A673 (cell line): ENCODE results near the gene CEP95. TPM values are rescaled to one million over a fixed set of nuclear protein-coding genes. Genes with fewer than 3 reads are reported as not detected.

Source experiments
- BruUV-seq: library from RNA; stranded (reverse); fragments of 400-500 nt; replicated peaks from 2 replicates; lab custom pipeline; 2021; lab: Mats Ljungman, UMichigan
- CTCF ChIA-PET: fragments of 300-600 bp; sonication (Branson Sonifier 250); formaldehyde crosslinking; loops from one replicate; lab custom pipeline; 2022; ENCODE audit warnings: antibody characterized with exemption; lab: Charles Lee
- POLR2A ChIA-PET: fragments of 300-600 bp; sonication (Branson Sonifier 250); formaldehyde crosslinking; loops from one replicate; lab custom pipeline; 2022; ENCODE audit warnings: antibody characterized with exemption; ENCODE audit not compliant: low non-redundant PET; lab: Charles Lee
- DNase-seq: peaks from one replicate; pipeline ENCODE4 v3.0.0-alpha.2; 2015; ENCODE audit warnings: low spot score
- H3K27ac ChIP-seq: fragments of 200-600 bp; sonication (generic); 2 replicates; pipeline ENCODE4 v1.5.1; 2016; ENCODE audit warnings: mixed run types, low read depth, mild to moderate bottlenecking, mixed read lengths, antibody characterized with exemption, low read length; ENCODE audit not compliant: poor library complexity, severe bottlenecking
- H3K27me3 ChIP-seq: fragments of 200-600 bp; sonication (generic); replicated peaks from 2 replicates; pipeline ENCODE4 v1.6.1; 2017; ENCODE audit warnings: mixed run types, low read depth, mild to moderate bottlenecking, mixed read lengths, antibody characterized with exemption, low read length; ENCODE audit not compliant: insufficient read depth, poor library complexity
- H3K36me3 ChIP-seq: fragments of 200-600 bp; sonication (generic); 2 replicates; pipeline ENCODE4 v1.6.1; 2016; ENCODE audit warnings: mixed run types, mild to moderate bottlenecking, mixed read lengths, antibody characterized with exemption, low read length; ENCODE audit not compliant: insufficient read depth, poor library complexity, severe bottlenecking
- H3K4me1 ChIP-seq: fragments of 200-600 bp; sonication (generic); 2 replicates; pipeline ENCODE4 v1.6.1; 2017; ENCODE audit warnings: mixed run types, mild to moderate bottlenecking, mixed read lengths, antibody characterized with exemption, low read length; ENCODE audit not compliant: insufficient read depth, poor library complexity, severe bottlenecking
- H3K4me3 ChIP-seq: fragments of 200-600 bp; sonication (generic); 2 replicates; pipeline ENCODE4 v1.5.1; 2016; ENCODE audit warnings: low read depth, mixed run types, mild to moderate bottlenecking, mixed read lengths, low read length; ENCODE audit not compliant: poor library complexity, severe bottlenecking
- H3K9me3 ChIP-seq: fragments of 200-600 bp; sonication (generic); 2 replicates; pipeline ENCODE4 v1.6.1; 2016; ENCODE audit warnings: mixed run types, low read depth, mild to moderate bottlenecking, mixed read lengths, antibody characterized with exemption, low read length; ENCODE audit not compliant: poor library complexity, severe bottlenecking
- CTCF ChIP-seq: fragments of 300-800, 200-600 bp; sonication (generic); conservative IDR thresholded peaks from 2 replicates; pipeline ENCODE4 v1.5.1; 2017; ENCODE audit warnings: low read depth, mild to moderate bottlenecking, antibody characterized with exemption, low read length, moderate library complexity, mixed read lengths
- EZH2 ChIP-seq: fragments of 200-600 bp; sonication (generic); IDR thresholded peaks from 2 replicates; pipeline ENCODE4 v1.6.1; 2017; ENCODE audit warnings: borderline replicate concordance, low read depth, mild to moderate bottlenecking, mixed read lengths, antibody characterized with exemption, low read length; ENCODE audit not compliant: poor library complexity, severe bottlenecking
- intact Hi-C: fragments of 100-400 bp; cut with micrococcal nuclease; formaldehyde crosslinking; loops from one replicate; pipeline ENCODE4 v1.10.0; 2022; ENCODE audit not compliant: unreplicated experiment
- total RNA-seq: library from RNA; stranded (reverse); gene quantifications from 2 replicates; pipeline ENCODE4 v1.2.3, GENCODE V29; 2021

Gene CEP95
- total RNA-seq, 1 experiment from 2014 or later = 66.8 TPM

GRCh38 chr17:64503341-64503740 is 3.4 kb upstream of the CEP95 start:
- DNase-seq = no peak
- H3K27me3 ChIP-seq = no peaks in the 10 kb centered on the region
- no peak overlapping the region for H3K27ac ChIP-seq
- peaks cover 68% of the 10 kb centered on the region for H3K36me3 ChIP-seq
- ChIA-PET CTCF (no interaction called here), POLR2A (no interaction called here)
- peak overlapping the region; percentile 90 for H3K4me3 ChIP-seq
- TF ChIP-seq CTCF (no peak), EZH2 (no peak)
- peaks cover 7% of the 10 kb centered on the region for H3K4me1 ChIP-seq
- H3K9me3 ChIP-seq = no peaks in the 10 kb centered on the region
- intact Hi-C loops = no loop called here
- BruUV-seq = no TSS peak

- no peak overlapping the region for H3K27ac ChIP-seq
Observed at GRCh38 chr17:64503821-64504768, 2.7 kb upstream of the CEP95 start.

More at GRCh38 chr17:64503821-64504768, 2.7 kb upstream of the CEP95 start:
- Histone ChIP-seq H3K9me3 (no peaks in the 10 kb centered on the region), H3K36me3 (peaks cover 64% of the 10 kb centered on the region), H3K27me3 (no peaks in the 10 kb centered on the region), H3K4me3 (peak overlapping the region; percentile 90), H3K4me1 (peaks cover 10% of the 10 kb centered on the region)
- ChIA-PET POLR2A (interaction anchor here (0.5 to 0.7 kb wide), 2 partner anchors 55 to 96 kb away, joined by 4 to 5 read pairs; no protein-coding TSS in a partner anchor), CTCF (no interaction called here)
- TF ChIP-seq CTCF (no peak), EZH2 (no peak)
- BruUV-seq = TSS peak; percentile 17
- no peak for DNase-seq
- intact Hi-C loops = no loop called here
